Jurkat, Clone E6-1 (cell line): ENCODE results near the gene MORN4.
"Not testable (repeated sequence)": the region's sequence is repeated elsewhere in the genome, so short reads cannot be mapped to it uniquely, and the experiment has no call there.

Source experiments
- DNase-seq: peaks from one replicate; pipeline ENCODE4 v3.0.0-alpha.2; 2011; ENCODE audit warnings: low read depth, low spot score
- H3K4me3 ChIP-seq: 2 replicates; pipeline ENCODE4 v1.5.1; 2011; ENCODE audit warnings: mild to moderate bottlenecking, low read length, control low read depth, moderate library complexity

Gene MORN4

DNA sequence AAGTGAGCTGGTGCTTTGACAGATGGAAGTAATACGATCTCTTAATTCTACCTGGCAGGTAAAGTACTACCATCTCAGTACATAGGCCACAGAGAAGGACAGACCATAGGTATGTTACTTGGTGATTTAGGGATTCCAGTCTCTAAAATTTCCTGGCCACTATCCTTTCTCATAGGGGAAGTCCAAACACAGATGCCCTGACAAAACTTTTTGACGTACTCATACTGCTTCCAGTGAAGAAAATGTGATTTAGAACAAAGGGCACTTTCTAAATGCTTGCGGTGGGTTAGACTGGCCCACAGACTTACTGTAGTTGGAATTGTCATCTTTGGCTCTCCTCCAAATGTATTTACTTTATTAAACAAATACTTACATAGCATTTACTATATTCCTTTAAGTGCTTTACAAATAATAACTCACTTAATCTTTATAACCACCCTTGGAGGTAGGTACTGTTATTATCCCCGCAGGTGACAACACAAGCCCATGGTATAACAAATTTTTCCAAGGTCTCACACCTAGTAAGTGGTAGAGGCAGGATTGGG is 10.2 kb upstream of the MORN4 start:
- DNase-seq = no peak
- H3K4me3 ChIP-seq = no peak overlapping the region

DNA sequence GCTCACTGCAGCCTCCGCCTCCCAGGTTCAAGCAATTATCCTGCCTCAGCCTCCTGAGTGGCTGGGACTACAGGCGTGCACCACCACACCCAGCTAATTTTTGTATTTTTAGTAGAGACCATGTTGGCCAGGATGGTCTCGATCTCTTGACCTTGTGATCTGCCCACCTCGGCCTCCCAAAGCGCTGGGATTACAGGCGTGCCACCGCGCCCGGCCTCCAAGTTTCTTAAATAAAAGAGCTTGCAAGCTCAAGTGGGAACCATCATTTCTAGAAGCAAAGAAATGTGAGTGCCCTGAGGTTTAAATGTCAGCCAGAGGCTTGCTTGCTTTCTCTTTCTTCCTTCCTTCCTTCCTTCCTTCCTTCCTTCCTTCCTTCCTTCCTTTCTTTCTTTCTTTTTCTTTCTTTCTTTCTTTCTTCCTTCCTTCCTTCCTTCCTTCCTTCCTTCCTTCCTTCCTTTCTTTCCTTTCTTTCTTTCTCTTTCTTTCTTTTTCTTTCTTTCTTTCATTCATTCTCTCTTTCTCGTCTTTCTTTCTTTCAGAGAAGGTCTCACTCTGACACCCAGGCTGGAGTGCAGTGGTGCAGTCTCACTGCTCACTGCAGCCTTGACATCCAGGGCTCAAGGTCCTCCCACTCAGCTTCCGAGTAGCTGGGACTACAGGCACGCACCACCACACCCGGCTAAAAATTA is 9.3 kb upstream of the MORN4 start:
- not testable (repeated sequence) for H3K4me3 ChIP-seq, DNase-seq

DNA sequence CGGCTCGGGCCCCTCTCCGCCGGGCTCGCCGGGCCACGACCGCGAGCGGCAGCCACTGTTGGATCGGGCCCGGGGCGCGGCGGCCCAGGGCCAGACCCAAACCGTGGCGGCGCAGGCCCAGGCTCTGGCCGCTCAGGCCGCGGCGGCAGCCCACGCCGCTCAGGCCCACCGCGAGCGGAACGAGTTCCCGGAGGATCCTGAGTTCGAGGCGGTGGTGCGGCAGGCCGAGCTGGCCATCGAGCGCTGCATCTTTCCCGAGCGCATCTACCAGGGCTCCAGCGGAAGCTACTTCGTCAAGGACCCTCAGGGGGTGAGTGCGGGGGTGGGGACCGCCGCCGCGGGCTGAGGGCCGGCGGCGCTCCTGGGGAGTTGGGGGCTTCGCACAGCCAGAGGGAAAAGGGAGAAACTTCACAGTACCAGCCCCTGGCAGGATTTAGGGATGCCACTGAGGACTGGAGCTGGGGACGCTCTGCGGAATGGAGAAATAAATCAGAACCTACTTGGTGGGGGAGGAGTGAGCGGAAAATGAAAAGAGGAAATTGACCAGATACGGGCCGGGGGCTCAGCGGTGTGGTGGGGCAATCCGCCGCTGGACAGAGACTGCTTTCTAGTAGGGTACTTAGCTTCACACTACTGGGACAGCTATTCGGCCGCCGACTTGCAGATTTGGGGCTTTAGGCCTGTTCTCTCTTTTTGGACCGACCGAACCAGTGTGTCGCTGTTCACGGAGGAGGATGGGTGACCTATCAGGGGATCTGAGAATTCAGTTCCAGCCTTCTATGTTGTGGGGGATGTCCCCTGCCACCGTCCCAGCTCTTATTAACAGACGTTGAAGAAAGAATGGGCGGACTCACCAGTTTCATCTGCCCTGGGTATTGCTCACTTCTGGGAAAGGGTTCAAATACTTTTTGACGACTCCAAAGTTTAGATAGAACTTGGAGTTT is 7.8 kb upstream of the MORN4 start:
- no peak for DNase-seq
- peak overlapping the region; percentile 79 for H3K4me3 ChIP-seq

DNA sequence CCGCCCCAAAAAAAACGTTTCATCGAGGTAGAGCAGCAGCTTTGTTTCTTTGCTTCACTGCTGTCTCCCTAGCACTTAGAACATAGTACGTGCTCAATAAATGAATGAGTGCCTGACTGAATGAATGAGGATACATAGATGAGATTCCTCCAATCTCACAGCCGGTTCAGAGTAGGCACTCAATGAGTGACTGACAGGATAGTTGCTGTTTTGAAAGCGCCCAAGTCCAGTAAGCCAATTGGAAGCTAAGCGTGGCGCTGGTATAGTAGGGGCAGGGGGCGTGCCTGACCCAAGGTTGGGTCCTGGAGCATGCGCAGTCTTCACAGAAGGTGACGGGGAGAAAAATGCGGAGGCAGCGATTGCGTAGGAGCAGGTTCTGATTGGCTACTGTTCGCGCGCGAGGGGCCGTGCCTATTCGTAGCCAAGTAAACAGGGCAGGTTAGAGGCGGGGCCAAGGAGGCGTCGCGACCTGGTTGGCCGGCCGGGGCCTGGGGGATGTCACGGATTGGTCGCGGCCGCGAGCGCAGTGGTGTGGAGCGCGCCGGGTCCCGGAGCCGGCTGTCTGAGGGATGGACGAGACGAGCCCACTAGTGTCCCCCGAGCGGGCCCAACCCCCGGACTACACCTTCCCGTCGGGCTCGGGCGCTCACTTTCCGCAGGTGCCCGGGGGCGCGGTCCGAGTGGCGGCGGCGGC is 7.0 kb upstream of the MORN4 start, which contains the start of gene PI4K2A:
Gene PI4K2A, plus strand, starts transcription at position 498 of the 694 bp plus-strand sequence. Its CDS starts 72 bp downstream, at position 570.
- DNase-seq = peak; percentile 99
- H3K4me3 ChIP-seq = peak within 1 kb of the TSS; percentile 79

DNA sequence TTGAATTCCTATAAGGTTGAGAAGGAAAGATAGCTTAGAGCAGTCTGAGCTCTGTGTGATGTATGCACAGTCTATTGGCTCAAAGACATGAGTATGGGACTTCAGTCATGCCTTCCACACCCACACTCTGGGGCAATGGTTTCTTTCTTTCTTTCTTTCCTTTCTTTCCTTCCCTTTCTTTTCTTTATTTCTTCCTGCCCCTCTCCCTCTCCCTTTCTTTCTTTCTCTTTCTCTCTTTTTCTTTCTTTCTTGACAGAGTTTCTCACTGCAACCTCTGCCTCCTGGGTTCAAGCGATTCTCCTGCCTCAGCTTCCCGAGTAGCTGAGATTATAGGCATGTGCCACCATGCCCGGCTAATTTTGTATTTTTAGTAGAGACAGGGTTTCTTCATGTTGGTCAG is 5.8 kb upstream of the MORN4 start:
- not testable (repeated sequence) for DNase-seq

DNA sequence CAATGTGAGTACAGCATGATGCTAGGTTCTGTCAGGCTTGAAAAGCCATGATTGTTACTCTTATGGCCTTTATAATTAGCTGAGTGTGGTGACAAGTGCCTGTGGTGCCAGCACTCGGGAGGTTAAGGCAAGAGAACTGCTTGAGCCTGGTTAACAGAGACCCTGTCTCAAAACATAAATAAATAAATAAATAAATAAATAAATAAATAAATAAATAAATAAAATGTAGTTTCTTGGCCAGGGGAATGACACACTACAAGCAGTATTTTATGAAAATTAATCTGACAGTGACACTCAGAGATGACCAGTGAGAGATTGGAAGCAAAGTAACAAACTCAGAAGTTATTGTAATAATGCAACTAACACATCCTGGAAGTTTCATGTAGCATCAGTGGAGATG is 2.3 kb upstream of the MORN4 start:
- no peak overlapping the region for H3K4me3 ChIP-seq
- no peak for DNase-seq

More for the DNA sequence above, 5.8 kb upstream of the MORN4 start:
- not testable (repeated sequence) for H3K4me3 ChIP-seq

DNA sequence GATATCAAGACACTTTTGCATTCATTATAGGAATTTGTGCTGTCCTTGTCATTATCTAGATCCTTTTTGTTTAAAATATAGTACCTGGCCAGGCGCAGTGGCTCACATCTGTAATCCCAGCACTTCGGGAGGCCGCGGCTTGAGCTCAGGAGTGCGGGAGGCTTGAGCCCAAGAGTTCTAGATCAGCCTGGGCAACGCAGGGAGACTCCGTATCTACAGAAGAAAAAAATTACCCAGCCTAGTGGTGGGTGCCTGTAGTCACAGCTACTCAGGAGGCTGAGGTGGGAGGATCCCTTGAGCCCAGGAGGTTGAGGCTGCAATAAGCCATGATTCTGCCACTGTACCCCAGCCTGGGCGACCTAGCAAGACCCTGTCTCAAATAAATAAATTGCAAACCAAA is 621 bp upstream of the MORN4 start:
- DNase-seq = no peak

DNA sequence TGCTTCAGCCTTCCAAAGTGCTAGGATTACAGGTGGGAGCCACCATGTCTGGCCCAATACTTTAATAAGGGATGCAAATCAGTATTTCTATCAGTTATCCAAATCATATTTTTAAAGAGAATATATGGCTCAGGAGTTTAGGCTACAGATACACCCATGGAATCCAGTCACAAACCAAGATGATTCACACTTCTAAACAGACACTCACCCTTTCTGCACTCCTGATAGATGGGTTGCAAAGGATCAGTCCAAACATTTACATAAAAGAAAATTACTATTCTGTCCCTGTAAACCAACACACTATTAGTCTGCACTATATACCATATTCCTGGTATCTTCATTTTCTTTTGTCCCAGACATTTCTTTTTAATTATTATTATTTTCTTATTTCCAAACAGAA is 2.2 kb downstream of the MORN4 start:
- no peak overlapping the region for H3K4me3 ChIP-seq
- DNase-seq = no peak

More for the DNA sequence above, 621 bp upstream of the MORN4 start:
- H3K4me3 ChIP-seq = peak overlapping the region; percentile 64

DNA sequence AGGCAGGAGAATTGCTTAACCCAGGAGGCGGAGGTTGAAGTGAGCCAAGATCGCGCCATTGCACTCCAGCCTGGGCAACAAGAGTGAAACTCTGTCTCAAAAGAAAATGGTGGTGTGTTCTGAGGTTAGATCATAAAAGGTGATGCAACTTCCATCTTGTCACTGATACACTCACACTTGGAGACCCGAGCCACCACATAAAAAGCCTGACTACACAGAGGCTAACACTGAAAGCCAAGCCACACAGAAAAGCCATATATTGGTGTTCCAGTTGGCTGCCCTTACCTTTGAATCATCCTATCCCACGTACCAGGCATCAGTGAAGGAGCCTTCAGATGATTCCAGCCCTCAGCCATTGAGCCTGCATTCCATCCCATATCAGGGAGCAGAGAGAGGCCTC is 4.0 kb downstream of the MORN4 start:
- H3K4me3 ChIP-seq = no peak overlapping the region
- no peak for DNase-seq

DNA sequence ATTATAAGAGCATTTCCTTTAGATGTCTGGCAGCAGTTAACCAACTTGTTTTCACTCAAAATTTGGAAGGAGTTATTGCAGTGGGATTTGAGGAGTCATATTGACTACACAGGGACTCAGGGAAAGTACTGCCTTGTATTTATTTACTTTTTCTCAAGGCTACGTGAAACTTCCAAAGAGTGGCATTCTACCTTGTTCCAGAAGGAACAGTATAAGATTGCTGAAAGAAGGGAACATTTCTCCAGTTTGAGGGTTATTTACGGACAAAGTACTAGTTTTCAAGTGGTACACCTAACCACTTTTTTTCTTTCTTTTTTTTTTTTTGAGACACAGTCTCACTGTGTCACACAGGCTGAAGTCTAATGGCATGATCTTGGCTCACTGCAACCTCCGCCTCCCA is 5.1 kb downstream of the MORN4 start:
- DNase-seq = no peak
- no peak overlapping the region for H3K4me3 ChIP-seq

DNA sequence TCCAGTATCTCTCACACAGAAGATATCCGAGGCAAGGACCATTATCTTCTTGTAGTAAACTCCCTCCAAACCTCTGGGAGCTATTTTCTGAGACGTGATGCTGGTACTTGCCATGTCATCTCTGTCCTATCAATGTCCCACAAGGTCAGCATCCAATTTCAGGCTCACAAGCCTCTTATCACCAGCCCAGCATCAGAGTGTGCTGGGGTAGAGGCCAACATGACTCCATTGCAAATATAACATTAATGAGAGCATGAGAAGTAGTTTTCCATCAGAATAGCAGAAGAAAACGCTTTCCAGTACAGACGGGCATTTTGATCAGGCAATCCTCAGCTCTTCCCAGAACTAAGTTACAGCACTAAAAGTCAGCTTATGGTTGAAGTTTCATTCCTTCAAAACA is 5.6 kb downstream of the MORN4 start:
- DNase-seq = no peak
- no peak overlapping the region for H3K4me3 ChIP-seq

DNA sequence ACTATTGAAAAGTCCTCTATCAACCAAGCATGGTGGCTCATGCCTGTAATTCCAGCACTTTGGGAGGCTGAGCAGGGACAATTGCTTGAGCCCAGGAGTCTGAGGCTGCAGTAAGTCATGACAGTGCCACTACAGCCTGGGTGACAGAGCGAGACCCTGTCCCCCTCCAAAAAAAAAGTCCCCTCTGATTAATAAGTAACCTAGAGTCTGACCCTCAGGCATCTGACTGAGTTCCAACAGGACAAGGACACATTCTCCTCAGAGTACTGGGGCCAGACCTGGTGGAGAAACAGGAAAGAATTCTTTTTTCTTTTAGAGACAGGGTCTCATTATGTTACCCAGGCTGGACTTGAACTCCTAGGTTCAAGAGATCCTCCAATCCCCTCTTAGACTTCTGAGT is 10.0 kb downstream of the MORN4 start:
- H3K4me3 ChIP-seq = no peak overlapping the region
- no peak for DNase-seq

DNA sequence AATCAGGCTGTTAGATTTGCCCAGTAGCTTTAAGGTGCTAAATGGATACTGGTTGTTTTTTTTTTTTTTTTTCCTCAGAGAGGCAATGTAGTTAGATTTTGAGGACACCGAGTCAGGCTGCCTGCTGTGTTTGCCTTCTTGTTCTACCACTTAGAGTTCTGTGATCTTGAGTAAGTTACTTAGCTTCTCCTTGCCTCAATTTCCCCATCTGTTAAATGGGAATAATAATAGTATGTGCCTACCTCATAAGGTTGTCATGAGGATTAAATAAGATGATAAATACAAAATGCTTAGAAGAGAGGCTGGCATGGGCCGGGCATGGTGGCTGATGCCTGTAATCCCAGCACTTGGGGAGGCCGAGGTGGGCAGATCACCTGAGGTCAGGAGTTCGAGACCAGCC is 14.6 kb downstream of the MORN4 start:
- no peak for DNase-seq
- no peak overlapping the region for H3K4me3 ChIP-seq

DNA sequence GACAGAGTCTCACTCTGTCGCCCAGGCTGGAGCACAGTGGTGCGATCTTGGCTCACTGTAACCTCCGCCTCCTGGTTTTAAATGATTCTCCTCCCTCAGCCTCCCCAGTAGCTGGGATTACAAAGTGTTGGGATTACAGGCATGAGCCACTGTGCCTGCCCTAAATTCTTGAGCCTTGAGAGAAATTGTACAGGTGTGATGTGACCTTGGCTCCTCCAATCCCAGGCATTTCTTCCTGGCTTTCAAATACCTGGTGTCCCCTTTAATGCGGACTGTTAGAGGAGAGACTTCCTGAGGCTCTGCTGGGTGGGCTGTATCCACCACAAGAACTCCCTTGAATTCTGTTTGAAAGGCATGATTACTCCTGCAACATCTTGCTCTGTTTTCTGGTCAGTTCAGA is 15.0 kb downstream of the MORN4 start:
- H3K4me3 ChIP-seq = no peak overlapping the region
- no peak for DNase-seq

DNA sequence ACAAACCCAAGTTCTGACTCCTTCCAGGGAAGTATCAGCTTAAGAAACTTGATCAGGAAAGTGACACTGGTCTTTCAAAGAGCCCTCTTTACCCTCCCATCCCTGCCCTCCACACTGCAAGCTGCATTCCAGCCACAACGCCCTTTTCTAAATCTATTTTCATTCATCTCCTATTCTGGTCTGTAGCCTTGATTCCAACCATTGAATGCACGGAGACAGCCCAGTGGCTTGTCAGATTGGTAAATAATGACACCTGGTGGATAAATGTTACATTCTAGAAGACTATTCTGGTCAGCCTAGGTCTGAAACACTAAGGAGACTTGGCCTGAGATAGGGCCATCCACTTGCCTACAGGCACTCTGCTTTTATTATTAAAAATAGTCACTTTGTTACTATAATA is 20.9 kb downstream of the MORN4 start:
- H3K4me3 ChIP-seq = no peak overlapping the region
- DNase-seq = no peak

DNA sequence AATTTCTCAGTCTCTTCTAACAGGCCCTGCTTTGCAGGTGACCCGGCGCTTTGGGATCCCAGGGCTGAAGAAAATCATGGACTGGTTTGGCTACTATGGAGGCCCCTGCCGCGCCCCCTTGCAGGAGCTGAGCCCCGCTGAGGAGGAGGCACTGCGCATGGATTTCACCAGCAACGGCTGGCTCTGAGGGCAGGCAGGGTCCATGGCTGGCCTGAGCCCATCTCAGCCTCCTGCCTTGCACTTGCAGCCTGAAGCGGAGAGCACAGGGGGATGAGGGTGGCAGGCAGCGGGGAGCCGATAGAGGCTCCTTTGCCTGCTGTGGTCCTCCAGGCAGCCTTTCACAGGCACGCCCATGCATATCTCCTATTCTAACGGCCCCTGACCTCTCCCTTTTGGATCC is 21.8 kb downstream of the MORN4 start:
- no peak for DNase-seq
- no peak overlapping the region for H3K4me3 ChIP-seq

DNA sequence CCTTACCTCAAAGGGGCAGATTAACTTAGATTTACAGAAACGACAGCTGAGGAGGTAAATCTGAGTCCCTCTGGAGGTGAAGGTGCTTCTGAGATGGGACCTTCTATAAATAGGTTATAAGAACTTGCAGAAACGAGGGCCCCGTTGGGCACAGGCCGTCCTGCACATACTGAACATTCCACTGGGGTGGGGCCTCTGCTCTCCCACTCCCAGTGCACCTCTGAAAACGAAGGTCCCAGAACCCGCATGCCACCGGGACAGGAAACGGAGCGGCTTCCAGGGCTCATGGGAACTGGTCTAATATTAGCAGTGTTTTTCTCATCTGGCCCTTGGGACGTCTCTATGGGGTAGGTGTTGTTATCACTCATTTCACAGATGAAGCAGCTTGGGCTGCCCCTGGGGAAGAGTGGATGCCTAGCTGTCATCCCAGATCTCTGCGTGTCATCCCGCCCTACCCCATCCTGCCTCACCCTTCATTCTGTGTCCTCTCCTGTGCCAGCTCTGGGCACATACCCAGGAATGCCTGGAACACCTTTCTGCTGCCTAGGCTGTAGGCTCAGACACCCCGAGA is 24.2 kb downstream of the MORN4 start:
- no peak for DNase-seq
- no peak overlapping the region for H3K4me3 ChIP-seq

DNA sequence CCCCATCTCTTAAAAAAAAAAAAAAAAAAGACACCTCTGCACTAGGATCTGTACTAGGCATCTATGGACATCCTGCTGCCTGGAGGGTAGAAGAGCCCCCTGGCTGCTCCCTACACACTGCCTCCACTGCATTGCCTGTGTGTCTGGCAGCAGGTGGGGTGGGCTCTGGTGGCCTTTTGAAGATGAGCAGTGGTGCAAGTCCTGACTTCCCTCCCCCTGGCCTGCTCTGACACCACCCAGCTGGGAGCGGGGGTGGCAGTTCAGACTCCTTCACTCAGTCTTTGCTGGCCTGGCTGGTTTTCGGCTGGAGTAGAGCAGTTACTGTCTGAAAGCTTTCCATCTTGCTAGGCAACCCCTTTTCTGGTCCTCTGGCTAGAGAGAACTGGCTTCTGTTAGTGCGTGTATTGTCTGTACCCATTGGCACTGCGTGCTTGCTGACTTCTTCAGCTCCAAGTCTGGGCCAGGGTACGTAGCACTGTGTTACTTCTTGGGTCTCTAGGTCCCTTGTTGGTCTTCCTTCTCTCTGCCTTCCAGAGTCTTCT is 26.1 kb downstream of the MORN4 start:
- no peak overlapping the region for H3K4me3 ChIP-seq
- DNase-seq = no peak
